Measurements from ENCODE around the gene PRDM10.

The PRDM10 gene

DNA sequence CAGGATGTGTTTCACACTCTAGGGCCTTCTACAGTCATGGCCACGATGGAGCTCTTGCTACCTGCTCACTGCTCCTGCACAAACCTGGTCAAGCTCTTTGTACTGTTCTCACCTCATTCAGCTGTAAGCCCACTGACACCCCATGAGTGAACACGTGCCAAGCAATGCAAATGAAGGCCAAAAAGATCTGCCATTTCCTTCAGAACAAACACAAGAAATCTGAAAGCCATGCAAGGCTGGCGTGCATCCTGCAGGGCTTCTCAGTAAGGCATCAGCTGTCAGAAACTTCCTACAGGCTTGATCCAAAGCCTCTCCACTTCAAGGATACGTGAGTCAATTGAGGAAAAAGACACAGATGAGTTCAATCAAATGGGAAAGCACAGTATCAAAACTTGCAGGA lies 63.1 kb downstream of the PRDM10 start:
- Histone ChIP-seq H3K4me1 (ENCODE audit: control insufficient read depth, insufficient read depth, low read depth, low read length) (no peaks in the 10 kb centered on the region), H2AK5ac (ENCODE audit: low read length, severe bottlenecking) (no peak overlapping the region), H3K4me2 (ENCODE audit: low read length, poor library complexity, severe bottlenecking) (no peak overlapping the region), H2BK120ac (ENCODE audit: low read depth, low read length) (no peak overlapping the region), H3K9me3 (ENCODE audit: control insufficient read depth, low read length) (no peaks in the 10 kb centered on the region), H2BK15ac (ENCODE audit: low read depth, poor library complexity, severe bottlenecking) (no peak overlapping the region), H3K23ac (ENCODE audit: low read length in 2 of 2) (no peak overlapping the region), H3K27ac (ENCODE audit: low read length, poor library complexity, severe bottlenecking) (no peak overlapping the region), H4K8ac (ENCODE audit: low read length) (no peak overlapping the region), H3K79me1 (replicated peaks; ENCODE audit: low read length, poor library complexity, severe bottlenecking) (no peaks in the 10 kb centered on the region), H2BK5ac (ENCODE audit: low read depth, low read length, poor library complexity, severe bottlenecking) (no peak overlapping the region), H3K14ac (ENCODE audit: low read length in 2 of 2) (no peak overlapping the region), H3K4me3 (ENCODE audit: insufficient read depth in 1 of 2, low read depth in 1 of 2, low read length in 2 of 2) (no peak overlapping the region), H3K27me3 (ENCODE audit: control insufficient read depth in 1 of 2, insufficient read depth in 1 of 2, low read length in 2 of 2) (no peaks in the 10 kb centered on the region), H3K9ac (ENCODE audit: low read length) (no peak overlapping the region), H2BK12ac (ENCODE audit: low read length in 2 of 2) (no peak overlapping the region), H2AFZ (ENCODE audit: low read depth, low read length) (no peak overlapping the region), H3K36me3 (ENCODE audit: control insufficient read depth in 1 of 2, insufficient read depth in 2 of 2, low read depth in 1 of 2, low read length in 2 of 2) (peaks cover 5 to 46% of the 10 kb centered on the region in 2 experiments), H3K18ac (ENCODE audit: low read depth in 1 of 2, low read length in 2 of 2) (no peak overlapping the region), H3K4ac (ENCODE audit: low read depth in 1 of 2, low read length in 2 of 2) (no peak overlapping the region), H4K91ac (ENCODE audit: low read length) (no peak overlapping the region)
- DNase-seq, result no peak
- WGBS, result 90% methylated on average over 4 of the region's 4 CpGs

DNA sequence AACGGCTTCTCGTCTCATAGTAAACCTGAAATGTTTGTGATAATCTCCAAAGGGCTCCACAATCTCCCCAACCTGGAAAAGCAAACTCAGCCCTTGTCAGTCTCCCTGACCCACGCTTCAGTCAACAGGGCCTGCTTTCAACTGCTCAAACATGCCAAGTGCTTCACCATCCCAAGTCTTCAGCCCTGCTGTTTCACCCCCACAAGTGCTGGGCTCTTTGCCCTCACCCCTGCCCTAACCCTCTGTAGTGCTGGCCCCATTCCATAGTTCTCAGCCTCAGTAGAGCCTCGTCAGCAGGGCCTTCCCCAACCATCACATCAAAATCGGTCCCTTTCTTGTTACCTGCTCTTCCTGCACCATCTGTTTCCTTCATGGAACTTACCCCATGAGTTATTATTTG lies 63.9 kb downstream of the PRDM10 start:
- Histone ChIP-seq H3K27ac (ENCODE audit: low read length, poor library complexity, severe bottlenecking) (no peak overlapping the region), H3K18ac (ENCODE audit: low read depth in 1 of 2, low read length in 2 of 2) (no peak overlapping the region), H4K91ac (ENCODE audit: low read length) (no peak overlapping the region), H3K4me2 (ENCODE audit: low read length, poor library complexity, severe bottlenecking) (no peak overlapping the region), H3K14ac (ENCODE audit: low read length in 2 of 2) (peak overlapping the region in 1 of 2 experiments; percentile 38), H2AFZ (ENCODE audit: low read depth, low read length) (no peak overlapping the region), H3K9ac (ENCODE audit: low read length) (no peak overlapping the region), H3K4me1 (ENCODE audit: control insufficient read depth, insufficient read depth, low read depth, low read length) (no peaks in the 10 kb centered on the region), H2BK12ac (ENCODE audit: low read length in 2 of 2) (no peak overlapping the region), H4K8ac (ENCODE audit: low read length) (no peak overlapping the region), H3K23ac (ENCODE audit: low read length in 2 of 2) (no peak overlapping the region), H3K4me3 (ENCODE audit: insufficient read depth in 1 of 2, low read depth in 1 of 2, low read length in 2 of 2) (no peak overlapping the region), H3K79me1 (replicated peaks; ENCODE audit: low read length, poor library complexity, severe bottlenecking) (no peaks in the 10 kb centered on the region), H3K36me3 (ENCODE audit: control insufficient read depth in 1 of 2, insufficient read depth in 2 of 2, low read depth in 1 of 2, low read length in 2 of 2) (peaks cover 8 to 53% of the 10 kb centered on the region in 2 experiments), H3K27me3 (ENCODE audit: control insufficient read depth in 1 of 2, insufficient read depth in 1 of 2, low read length in 2 of 2) (no peaks in the 10 kb centered on the region), H3K4ac (ENCODE audit: low read depth in 1 of 2, low read length in 2 of 2) (no peak overlapping the region), H2BK120ac (ENCODE audit: low read depth, low read length) (no peak overlapping the region), H2AK5ac (ENCODE audit: low read length, severe bottlenecking) (no peak overlapping the region), H2BK15ac (ENCODE audit: low read depth, poor library complexity, severe bottlenecking) (no peak overlapping the region), H3K9me3 (ENCODE audit: control insufficient read depth, low read length) (no peaks in the 10 kb centered on the region), H2BK5ac (ENCODE audit: low read depth, low read length, poor library complexity, severe bottlenecking) (no peak overlapping the region)
- no peak for DNase-seq
- 97% methylated on average over 5 of the region's 5 CpGs for WGBS

DNA sequence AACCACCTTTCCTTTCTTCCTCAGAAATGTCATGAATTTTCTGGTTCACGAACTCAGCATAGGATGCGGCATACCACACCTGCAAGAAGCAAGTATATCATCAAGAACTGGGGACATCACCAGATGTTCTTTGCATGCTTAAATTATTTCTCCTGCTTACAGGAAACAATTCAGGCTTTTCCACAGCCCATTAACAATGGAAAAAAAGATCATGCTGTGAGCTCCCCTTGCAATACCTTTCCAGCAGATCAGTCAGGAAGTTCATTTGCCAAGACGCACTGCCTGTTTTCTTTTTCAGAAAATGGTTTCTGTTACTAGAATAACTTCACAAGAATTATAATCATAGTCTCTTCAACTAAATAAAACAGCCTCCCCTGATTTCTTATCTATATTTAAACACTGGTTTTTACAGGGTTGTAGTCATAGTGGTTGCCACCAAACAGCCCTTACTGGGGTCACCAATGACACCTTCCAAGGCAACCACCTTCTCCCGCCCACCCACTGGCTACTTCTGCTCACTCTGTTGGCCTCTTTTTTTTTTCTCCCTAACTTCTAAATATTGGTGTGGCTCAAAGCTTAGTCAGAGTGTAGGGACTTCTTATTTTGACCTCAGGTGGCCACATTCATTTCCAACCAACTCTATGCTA lies 64.9 kb downstream of the PRDM10 start:
- over 99% methylated on average over 3 of the region's 4 CpGs for WGBS
- H2BK12ac ChIP-seq (ENCODE audit: low read length in 2 of 2), result no peak overlapping the region
- H2BK5ac ChIP-seq (ENCODE audit: low read depth, low read length, poor library complexity, severe bottlenecking), result no peak overlapping the region
- no peak overlapping the region for H3K27ac ChIP-seq (ENCODE audit: low read length, poor library complexity, severe bottlenecking)
- H3K23ac ChIP-seq (ENCODE audit: low read length in 2 of 2), result no peak overlapping the region
- no peak overlapping the region for H3K14ac ChIP-seq (ENCODE audit: low read length in 2 of 2)
- H3K18ac ChIP-seq (ENCODE audit: low read depth in 1 of 2, low read length in 2 of 2), result no peak overlapping the region
- H3K9ac ChIP-seq (ENCODE audit: low read length), result no peak overlapping the region
- H3K4me2 ChIP-seq (ENCODE audit: low read length, poor library complexity, severe bottlenecking), result no peak overlapping the region
- H3K36me3 ChIP-seq (ENCODE audit: control insufficient read depth in 1 of 2, insufficient read depth in 2 of 2, low read depth in 1 of 2, low read length in 2 of 2), result peaks cover 12 to 52% of the 10 kb centered on the region in 2 experiments
- H3K27me3 ChIP-seq (ENCODE audit: control insufficient read depth in 1 of 2, insufficient read depth in 1 of 2, low read length in 2 of 2), result no peaks in the 10 kb centered on the region
- H3K4ac ChIP-seq (ENCODE audit: low read depth in 1 of 2, low read length in 2 of 2), result no peak overlapping the region
- H3K4me3 ChIP-seq (ENCODE audit: insufficient read depth in 1 of 2, low read depth in 1 of 2, low read length in 2 of 2), result no peak overlapping the region
- H2BK15ac ChIP-seq (ENCODE audit: low read depth, poor library complexity, severe bottlenecking), result no peak overlapping the region
- no peak overlapping the region for H4K8ac ChIP-seq (ENCODE audit: low read length)
- H3K9me3 ChIP-seq (ENCODE audit: control insufficient read depth, low read length), result no peaks in the 10 kb centered on the region
- no peak overlapping the region for H2AK5ac ChIP-seq (ENCODE audit: low read length, severe bottlenecking)
- no peak overlapping the region for H2BK120ac ChIP-seq (ENCODE audit: low read depth, low read length)
- no peak overlapping the region for H4K91ac ChIP-seq (ENCODE audit: low read length)
- no peak overlapping the region for H2AFZ ChIP-seq (ENCODE audit: low read depth, low read length)
- H3K4me1 ChIP-seq (ENCODE audit: control insufficient read depth, insufficient read depth, low read depth, low read length), result no peaks in the 10 kb centered on the region
- no peak for DNase-seq
- no peaks in the 10 kb centered on the region for H3K79me1 ChIP-seq (replicated peaks; ENCODE audit: low read length, poor library complexity, severe bottlenecking)

DNA sequence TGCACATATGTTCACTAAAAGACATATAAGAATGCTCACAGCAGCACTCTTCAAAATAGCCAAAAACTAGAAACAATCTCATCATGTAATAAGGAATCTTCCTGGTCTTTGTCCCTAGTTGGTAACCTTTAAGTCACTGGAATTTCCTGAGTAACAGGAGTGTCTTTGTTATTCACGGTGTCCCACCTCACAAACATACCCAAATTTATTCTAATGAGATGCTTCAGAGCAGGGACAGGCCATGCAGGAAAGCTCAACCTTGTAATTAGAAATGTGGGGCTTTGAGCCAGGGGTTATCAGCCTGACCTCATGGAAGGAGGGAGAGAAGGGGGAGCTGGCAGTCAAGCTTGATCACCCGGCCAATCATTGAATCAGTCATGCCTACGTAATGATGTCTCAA lies 66.9 kb downstream of the PRDM10 start:
- no peak overlapping the region for H3K9ac ChIP-seq (ENCODE audit: low read length)
- H3K27ac ChIP-seq (ENCODE audit: low read length, poor library complexity, severe bottlenecking), result no peak overlapping the region
- peaks cover 17 to 42% of the 10 kb centered on the region in 2 experiments for H3K36me3 ChIP-seq (ENCODE audit: control insufficient read depth in 1 of 2, insufficient read depth in 2 of 2, low read depth in 1 of 2, low read length in 2 of 2)
- no peak overlapping the region for H3K18ac ChIP-seq (ENCODE audit: low read depth in 1 of 2, low read length in 2 of 2)
- H3K4me2 ChIP-seq (ENCODE audit: low read length, poor library complexity, severe bottlenecking), result no peak overlapping the region
- no peak for DNase-seq
- no peak overlapping the region for H2BK12ac ChIP-seq (ENCODE audit: low read length in 2 of 2)
- H3K79me1 ChIP-seq (replicated peaks; ENCODE audit: low read length, poor library complexity, severe bottlenecking), result no peaks in the 10 kb centered on the region
- no peak overlapping the region for H2BK15ac ChIP-seq (ENCODE audit: low read depth, poor library complexity, severe bottlenecking)
- H2BK120ac ChIP-seq (ENCODE audit: low read depth, low read length), result no peak overlapping the region
- no peak overlapping the region for H3K23ac ChIP-seq (ENCODE audit: low read length in 2 of 2)
- H2AFZ ChIP-seq (ENCODE audit: low read depth, low read length), result no peak overlapping the region
- H3K4ac ChIP-seq (ENCODE audit: low read depth in 1 of 2, low read length in 2 of 2), result no peak overlapping the region
- no peak overlapping the region for H2AK5ac ChIP-seq (ENCODE audit: low read length, severe bottlenecking)
- H4K8ac ChIP-seq (ENCODE audit: low read length), result no peak overlapping the region
- no peaks in the 10 kb centered on the region for H3K27me3 ChIP-seq (ENCODE audit: control insufficient read depth in 1 of 2, insufficient read depth in 1 of 2, low read length in 2 of 2)
- H3K14ac ChIP-seq (ENCODE audit: low read length in 2 of 2), result no peak overlapping the region
- no peaks in the 10 kb centered on the region for H3K4me1 ChIP-seq (ENCODE audit: control insufficient read depth, insufficient read depth, low read depth, low read length)
- H3K4me3 ChIP-seq (ENCODE audit: insufficient read depth in 1 of 2, low read depth in 1 of 2, low read length in 2 of 2), result no peak overlapping the region
- 91% methylated on average over 2 of the region's 3 CpGs for WGBS
- H3K9me3 ChIP-seq (ENCODE audit: control insufficient read depth, low read length), result no peaks in the 10 kb centered on the region
- H2BK5ac ChIP-seq (ENCODE audit: low read depth, low read length, poor library complexity, severe bottlenecking), result no peak overlapping the region
- no peak overlapping the region for H4K91ac ChIP-seq (ENCODE audit: low read length)

Data from mesenchymal stem cell (in vitro differentiated cells and primary cell).